SH-SY5Y (cell line): Measurements from ENCODE around the gene CYFIP2.

Experiments used
- GATA2 ChIP-seq: IDR thresholded peaks from 2 replicates; pipeline ENCODE4 v1.6.1; 2011; ENCODE audit warnings: mild to moderate bottlenecking, low read depth, low read length
- GATA3 ChIP-seq: IDR thresholded peaks from 2 replicates; pipeline ENCODE4 v1.6.1; 2011; ENCODE audit warnings: low read depth, mild to moderate bottlenecking, low read length, moderate library complexity

DNA sequence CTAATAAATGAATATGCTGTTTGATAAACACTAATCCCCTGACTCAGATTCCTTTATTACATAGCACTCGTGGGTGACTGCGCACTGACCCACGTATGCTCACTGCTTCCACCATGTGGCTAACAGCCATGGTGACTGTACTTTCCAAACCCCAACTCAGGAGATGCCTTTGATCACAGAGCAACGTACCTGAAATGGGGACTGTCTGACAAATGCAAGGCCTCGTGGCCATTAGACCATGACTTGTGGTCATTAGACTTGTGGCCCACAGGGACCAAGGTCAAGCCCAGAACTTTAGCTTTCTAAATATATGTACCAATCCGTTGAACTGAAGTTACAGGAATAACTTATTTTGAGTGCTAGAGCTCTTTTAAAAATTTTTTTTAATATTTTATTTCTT, 46.6 kb downstream of the CYFIP2 start:
- TF ChIP-seq GATA3 (no peak), GATA2 (no peak)
